ENCODE results near the gene CRLF2.
"Not testable (repeated sequence)": the region's sequence is repeated elsewhere in the genome, so short reads cannot be mapped to it uniquely, and the experiment has no call there.

The CRLF2 gene

GRCh38 chrX:1213971-1214370 lies 1.5 kb upstream of the CRLF2 start:
- no peak for DNase-seq

GRCh38 chrX:1210844-1211243 lies 1.6 kb downstream of the CRLF2 start:
- DNase-seq, result no peak

- DNase-seq, result no peak
Measured at GRCh38 chrX:1207496-1208025, 4.9 kb downstream of the CRLF2 start.

- DNase-seq, result peak; percentile 23 to 27
Measured at GRCh38 chrX:1205681-1206611, 6.5 kb downstream of the CRLF2 start.

GRCh38 chrX:1202251-1202650 lies 10.2 kb downstream of the CRLF2 start:
- no peak for DNase-seq

GRCh38 chrX:1196436-1196835 lies 16.0 kb downstream of the CRLF2 start:
- no peak for DNase-seq

GRCh38 chrX:1192196-1192595 lies 20.3 kb downstream of the CRLF2 start:
- DNase-seq, result not testable (repeated sequence)

GRCh38 chrX:1190596-1191145 lies 21.8 kb downstream of the CRLF2 start:
- DNase-seq, result no peak

- DNase-seq, result no peak
Measured at GRCh38 chrX:1185561-1185960, 26.9 kb downstream of the CRLF2 start.

- no peak for DNase-seq
Measured at GRCh38 chrX:1182211-1182610, 30.2 kb downstream of the CRLF2 start.

- not testable (repeated sequence) for DNase-seq
Measured at GRCh38 chrX:1181661-1182060, 30.8 kb downstream of the CRLF2 start.

GRCh38 chrX:1181170-1181569 lies 31.3 kb downstream of the CRLF2 start:
- DNase-seq, result no peak

GRCh38 chrX:1178580-1179057 lies 33.8 kb downstream of the CRLF2 start:
- DNase-seq, result no peak

- DNase-seq, result not testable (repeated sequence)
Measured at GRCh38 chrX:1176531-1177320, 35.7 kb downstream of the CRLF2 start.

- DNase-seq, result not testable (repeated sequence)
Measured at GRCh38 chrX:1174609-1175545, 37.6 kb downstream of the CRLF2 start.

GRCh38 chrX:1173435-1173834 lies 39.0 kb downstream of the CRLF2 start:
- not testable (repeated sequence) for DNase-seq

- no peak for DNase-seq
Measured at GRCh38 chrX:1172496-1172895, 40.0 kb downstream of the CRLF2 start.

GRCh38 chrX:1171915-1172314 lies 40.5 kb downstream of the CRLF2 start:
- not testable (repeated sequence) for DNase-seq

- no peak for DNase-seq
Measured at GRCh38 chrX:1170243-1170642, 42.2 kb downstream of the CRLF2 start.

GRCh38 chrX:1169189-1169588 lies 43.3 kb downstream of the CRLF2 start:
- DNase-seq, result no peak

- DNase-seq, result no peak
Measured at GRCh38 chrX:1167918-1168481, 44.4 kb downstream of the CRLF2 start.

GRCh38 chrX:1167466-1167865 lies 45.0 kb downstream of the CRLF2 start:
- no peak for DNase-seq

All from activated CD4-positive, alpha-beta T cell treated with anti-CD3 and anti-CD28 coated beads for 4 hours (primary cell).